ENCODE data around the gene ATG4A.

- TF ChIP-seq CTCF (IDR thresholded peaks at IDR 0.05) (no peak), POLR2A (IDR thresholded peaks at IDR 0.05) (no peak)
Measured at GRCh38 chrX:108049649-108050048, 41.9 kb upstream of the ATG4A start.

Measured in breast epithelium (tissue), 3 donors.